H1 (cell line): ENCODE results near the gene TRMT10A. TPM values are rescaled to one million over a fixed set of nuclear protein-coding genes. Genes with fewer than 3 reads are reported as not detected.

Experiments
- BRCA1 ChIP-seq: IDR thresholded peaks from 2 replicates; pipeline ENCODE4 v1.6.1; 2012; ENCODE audit warnings: low read depth, low read length, improper control_type of control experiment
- CBX8 ChIP-seq: fragments of 300-800, 300-1000 bp; sonication (generic); IDR thresholded peaks from 2 replicates; pipeline ENCODE4 v1.7.1; 2016; ENCODE audit warnings: low read depth, low read length, borderline replicate concordance
- CHD2 ChIP-seq: IDR thresholded peaks from 2 replicates; pipeline ENCODE4 v1.6.1; 2012; ENCODE audit warnings: low read length, improper control_type of control experiment
- EGR1 ChIP-seq: IDR thresholded peaks from 2 replicates; pipeline ENCODE4 v1.6.1; 2011; ENCODE audit warnings: low read depth, low read length, borderline replicate concordance
- PHF8 ChIP-seq: fragments of 200-600 bp; sonication (generic); conservative IDR thresholded peaks from 2 replicates; pipeline ENCODE4 v1.7.1; 2012; ENCODE audit warnings: low read depth, mild to moderate bottlenecking, inconsistent platforms, low read length, moderate library complexity
- POLR2A ChIP-seq, 2 experiments: IDR thresholded peaks; 1 replicate in 1 of 2; 2 replicates in 1 of 2; pipeline ENCODE4 v1.6.1; 2011; ENCODE audit warnings: low read depth in 2 of 2, low read length in 2 of 2, mild to moderate bottlenecking in 2 of 2; ENCODE audit errors: control extremely low read depth in 1 of 2
- POU5F1 ChIP-seq: IDR thresholded peaks from 2 replicates; pipeline ENCODE4 v1.6.1; 2011; ENCODE audit warnings: low read depth, mild to moderate bottlenecking, low read length, moderate library complexity
- SIX5 ChIP-seq: IDR thresholded peaks from 2 replicates; pipeline ENCODE4 v1.6.1; 2011; ENCODE audit warnings: mild to moderate bottlenecking, low read depth, low read length
- polyA plus RNA-seq, 7 experiments: library from polyadenylated mRNA; depleted of rRNA in 3 of 7; stranded (reverse) in 5 of 7; unstranded in 2 of 7; fragments of >200 nt in 5 of 7; fragments of 200-250 nt in 2 of 7; gene quantifications; 1 replicate in 5 of 7; 2 replicates in 1 of 7; 4 replicates in 1 of 7; pipeline versions ENCODE4 v1.2.1 to v1.2.3, GENCODE V29; 2011 to 2013; ENCODE audit warnings: missing spikeins in 2 of 7, mixed read lengths in 2 of 7
- total RNA-seq: library from RNA; stranded (reverse); fragmentation: NEBNext Ultra II Directional; extraction: Animal tissue kit (Norgen Biotek cat#: 25700); gene quantifications from 2 replicates; pipeline ENCODE4 v1.2.1, GENCODE V29; 2021
- TF ChIP-seq, protein P1 (sequence below): fragments of 300-600 bp; sonication (generic); IDR thresholded peaks from 2 replicates; pipeline ENCODE4 v1.7.1; 2012; ENCODE audit warnings: low read length, moderate library complexity, mild to moderate bottlenecking, inconsistent platforms; ENCODE audit not compliant: insufficient replicate concordance

Gene TRMT10A
- total and polyA plus RNA-seq, 2 of the 8 experiments (the other 6 are each of a cell fraction or from before 2014, with no cell fraction given) = 1.5 to 3.8 TPM

DNA sequence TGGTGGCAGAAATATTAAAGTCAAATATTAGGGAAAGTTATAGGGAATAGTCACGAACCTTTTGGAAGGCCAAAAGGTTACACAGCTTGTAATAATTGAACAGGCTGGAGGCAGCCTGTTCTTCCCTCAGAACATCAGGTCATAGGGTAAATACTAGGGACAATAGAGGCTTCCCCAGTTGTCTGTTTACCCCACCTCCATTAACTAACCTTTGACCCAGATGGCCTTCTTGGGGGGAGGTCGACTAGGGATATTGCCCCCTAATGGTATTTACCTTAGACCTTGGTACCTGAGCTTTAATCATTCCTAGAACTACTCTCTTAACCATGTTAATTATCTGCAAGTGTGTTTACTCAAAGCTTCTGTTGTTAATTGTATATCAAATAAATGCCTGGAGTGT, 27.0 kb downstream of the TRMT10A start (continued):
- TF ChIP-seq, protein P1, sequence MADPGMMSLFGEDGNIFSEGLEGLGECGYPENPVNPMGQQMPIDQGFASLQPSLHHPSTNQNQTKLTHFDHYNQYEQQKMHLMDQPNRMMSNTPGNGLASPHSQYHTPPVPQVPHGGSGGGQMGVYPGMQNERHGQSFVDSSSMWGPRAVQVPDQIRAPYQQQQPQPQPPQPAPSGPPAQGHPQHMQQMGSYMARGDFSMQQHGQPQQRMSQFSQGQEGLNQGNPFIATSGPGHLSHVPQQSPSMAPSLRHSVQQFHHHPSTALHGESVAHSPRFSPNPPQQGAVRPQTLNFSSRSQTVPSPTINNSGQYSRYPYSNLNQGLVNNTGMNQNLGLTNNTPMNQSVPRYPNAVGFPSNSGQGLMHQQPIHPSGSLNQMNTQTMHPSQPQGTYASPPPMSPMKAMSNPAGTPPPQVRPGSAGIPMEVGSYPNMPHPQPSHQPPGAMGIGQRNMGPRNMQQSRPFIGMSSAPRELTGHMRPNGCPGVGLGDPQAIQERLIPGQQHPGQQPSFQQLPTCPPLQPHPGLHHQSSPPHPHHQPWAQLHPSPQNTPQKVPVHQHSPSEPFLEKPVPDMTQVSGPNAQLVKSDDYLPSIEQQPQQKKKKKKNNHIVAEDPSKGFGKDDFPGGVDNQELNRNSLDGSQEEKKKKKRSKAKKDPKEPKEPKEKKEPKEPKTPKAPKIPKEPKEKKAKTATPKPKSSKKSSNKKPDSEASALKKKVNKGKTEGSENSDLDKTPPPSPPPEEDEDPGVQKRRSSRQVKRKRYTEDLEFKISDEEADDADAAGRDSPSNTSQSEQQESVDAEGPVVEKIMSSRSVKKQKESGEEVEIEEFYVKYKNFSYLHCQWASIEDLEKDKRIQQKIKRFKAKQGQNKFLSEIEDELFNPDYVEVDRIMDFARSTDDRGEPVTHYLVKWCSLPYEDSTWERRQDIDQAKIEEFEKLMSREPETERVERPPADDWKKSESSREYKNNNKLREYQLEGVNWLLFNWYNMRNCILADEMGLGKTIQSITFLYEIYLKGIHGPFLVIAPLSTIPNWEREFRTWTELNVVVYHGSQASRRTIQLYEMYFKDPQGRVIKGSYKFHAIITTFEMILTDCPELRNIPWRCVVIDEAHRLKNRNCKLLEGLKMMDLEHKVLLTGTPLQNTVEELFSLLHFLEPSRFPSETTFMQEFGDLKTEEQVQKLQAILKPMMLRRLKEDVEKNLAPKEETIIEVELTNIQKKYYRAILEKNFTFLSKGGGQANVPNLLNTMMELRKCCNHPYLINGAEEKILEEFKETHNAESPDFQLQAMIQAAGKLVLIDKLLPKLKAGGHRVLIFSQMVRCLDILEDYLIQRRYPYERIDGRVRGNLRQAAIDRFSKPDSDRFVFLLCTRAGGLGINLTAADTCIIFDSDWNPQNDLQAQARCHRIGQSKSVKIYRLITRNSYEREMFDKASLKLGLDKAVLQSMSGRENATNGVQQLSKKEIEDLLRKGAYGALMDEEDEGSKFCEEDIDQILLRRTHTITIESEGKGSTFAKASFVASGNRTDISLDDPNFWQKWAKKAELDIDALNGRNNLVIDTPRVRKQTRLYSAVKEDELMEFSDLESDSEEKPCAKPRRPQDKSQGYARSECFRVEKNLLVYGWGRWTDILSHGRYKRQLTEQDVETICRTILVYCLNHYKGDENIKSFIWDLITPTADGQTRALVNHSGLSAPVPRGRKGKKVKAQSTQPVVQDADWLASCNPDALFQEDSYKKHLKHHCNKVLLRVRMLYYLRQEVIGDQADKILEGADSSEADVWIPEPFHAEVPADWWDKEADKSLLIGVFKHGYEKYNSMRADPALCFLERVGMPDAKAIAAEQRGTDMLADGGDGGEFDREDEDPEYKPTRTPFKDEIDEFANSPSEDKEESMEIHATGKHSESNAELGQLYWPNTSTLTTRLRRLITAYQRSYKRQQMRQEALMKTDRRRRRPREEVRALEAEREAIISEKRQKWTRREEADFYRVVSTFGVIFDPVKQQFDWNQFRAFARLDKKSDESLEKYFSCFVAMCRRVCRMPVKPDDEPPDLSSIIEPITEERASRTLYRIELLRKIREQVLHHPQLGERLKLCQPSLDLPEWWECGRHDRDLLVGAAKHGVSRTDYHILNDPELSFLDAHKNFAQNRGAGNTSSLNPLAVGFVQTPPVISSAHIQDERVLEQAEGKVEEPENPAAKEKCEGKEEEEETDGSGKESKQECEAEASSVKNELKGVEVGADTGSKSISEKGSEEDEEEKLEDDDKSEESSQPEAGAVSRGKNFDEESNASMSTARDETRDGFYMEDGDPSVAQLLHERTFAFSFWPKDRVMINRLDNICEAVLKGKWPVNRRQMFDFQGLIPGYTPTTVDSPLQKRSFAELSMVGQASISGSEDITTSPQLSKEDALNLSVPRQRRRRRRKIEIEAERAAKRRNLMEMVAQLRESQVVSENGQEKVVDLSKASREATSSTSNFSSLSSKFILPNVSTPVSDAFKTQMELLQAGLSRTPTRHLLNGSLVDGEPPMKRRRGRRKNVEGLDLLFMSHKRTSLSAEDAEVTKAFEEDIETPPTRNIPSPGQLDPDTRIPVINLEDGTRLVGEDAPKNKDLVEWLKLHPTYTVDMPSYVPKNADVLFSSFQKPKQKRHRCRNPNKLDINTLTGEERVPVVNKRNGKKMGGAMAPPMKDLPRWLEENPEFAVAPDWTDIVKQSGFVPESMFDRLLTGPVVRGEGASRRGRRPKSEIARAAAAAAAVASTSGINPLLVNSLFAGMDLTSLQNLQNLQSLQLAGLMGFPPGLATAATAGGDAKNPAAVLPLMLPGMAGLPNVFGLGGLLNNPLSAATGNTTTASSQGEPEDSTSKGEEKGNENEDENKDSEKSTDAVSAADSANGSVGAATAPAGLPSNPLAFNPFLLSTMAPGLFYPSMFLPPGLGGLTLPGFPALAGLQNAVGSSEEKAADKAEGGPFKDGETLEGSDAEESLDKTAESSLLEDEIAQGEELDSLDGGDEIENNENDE = no peak
- TF ChIP-seq BRCA1 (no peak), PHF8 (no peak), POU5F1 (no peak), EGR1 (no peak), POLR2A (IDR thresholded peaks at IDR 0.05; ENCODE audit: control extremely low read depth in 1 of 2, low read depth in 2 of 2, low read length in 2 of 2) (no peak), SIX5 (no peak), CHD2 (no peak), CBX8 (no peak)
